Keratinocyte (primary cell): ENCODE measurements around the gene XKRX. TPM values are rescaled to one million over a fixed set of nuclear protein-coding genes. Genes with fewer than 3 reads are reported as not detected.
A peak's percentile ranks its signal among the peaks of the same experiment; 100 is the strongest.

Source experiments
- DNase-seq: peaks from one replicate; pipeline ENCODE4 v3.0.0-alpha.2; 2011; ENCODE audit warnings: low read depth, missing footprints, low spot score
- FAIRE-seq: peaks from 2 replicates; lab custom pipeline; 2011; peaks lifted over from hg19 to GRCh38; lab: Jason Lieb, UNC
- H2AFZ ChIP-seq: 2 replicates; pipeline ENCODE4 v1.6.0; 2012; ENCODE audit warnings: low read length, control low read depth, inconsistent platforms; ENCODE audit not compliant: control insufficient read depth
- H3K27ac ChIP-seq: 2 replicates; pipeline ENCODE4 v1.5.1; 2011; ENCODE audit warnings: low read length; ENCODE audit not compliant: control insufficient read depth, insufficient read depth
- H3K27me3 ChIP-seq: 3 replicates; pipeline ENCODE4 v1.6.0; 2011; ENCODE audit warnings: low read length; ENCODE audit not compliant: control insufficient read depth, insufficient read depth; ENCODE audit errors: extremely low read depth
- H3K36me3 ChIP-seq, 2 experiments: 2 replicates in 1 of 2; 3 replicates in 1 of 2; pipeline ENCODE4 v1.5.1; 2011; ENCODE audit warnings: low read length in 2 of 2, mild to moderate bottlenecking in 1 of 2; ENCODE audit not compliant: control insufficient read depth in 2 of 2, insufficient read depth in 2 of 2; ENCODE audit errors: extremely low read depth in 1 of 2
- H3K4me1 ChIP-seq: 3 replicates; pipeline ENCODE4 v1.5.1; 2011; ENCODE audit warnings: low read length; ENCODE audit not compliant: control insufficient read depth, insufficient read depth; ENCODE audit errors: extremely low read depth
- H3K4me2 ChIP-seq: 3 replicates; pipeline ENCODE4 v1.6.0; 2011; ENCODE audit warnings: low read depth, low read length; ENCODE audit not compliant: control insufficient read depth, insufficient read depth; ENCODE audit errors: extremely low read depth
- H3K4me3 ChIP-seq, 3 experiments: fragments of 200-600 bp in 1 of 3; sonication (generic) in 1 of 3; 2 replicates in 2 of 3; 3 replicates in 1 of 3; pipeline ENCODE4 v1.5.1; 2011 to 2016; ENCODE audit warnings: low read length in 3 of 3, mild to moderate bottlenecking in 3 of 3, control low read depth in 2 of 3, inconsistent platforms in 1 of 3, low read depth in 1 of 3, mixed read lengths in 1 of 3, mixed run types in 1 of 3, moderate library complexity in 1 of 3; ENCODE audit not compliant: control insufficient read depth in 2 of 3, insufficient read depth in 2 of 3; ENCODE audit errors: extremely low read depth in 1 of 3
- H3K79me2 ChIP-seq: 2 replicates; pipeline ENCODE4 v1.6.0; 2012; ENCODE audit warnings: low read length; ENCODE audit not compliant: control insufficient read depth, insufficient read depth
- H3K9ac ChIP-seq: 3 replicates; pipeline ENCODE4 v1.6.0; 2011; ENCODE audit warnings: low read length; ENCODE audit not compliant: control insufficient read depth, insufficient read depth; ENCODE audit errors: extremely low read depth
- H3K9me1 ChIP-seq: 3 replicates; pipeline ENCODE4 v1.6.0; 2011; ENCODE audit warnings: low read length; ENCODE audit not compliant: control insufficient read depth, insufficient read depth; ENCODE audit errors: extremely low read depth
- H3K9me3 ChIP-seq: 2 replicates; pipeline ENCODE4 v1.5.1; 2012; ENCODE audit warnings: low read depth, low read length; ENCODE audit not compliant: control insufficient read depth
- H4K20me1 ChIP-seq: 3 replicates; pipeline ENCODE4 v1.6.0; 2011; ENCODE audit warnings: low read length; ENCODE audit not compliant: control insufficient read depth, insufficient read depth; ENCODE audit errors: extremely low read depth
- EZH2 ChIP-seq: IDR thresholded peaks from one replicate; pipeline ENCODE4 v1.6.1; 2012; ENCODE audit warnings: inconsistent platforms, mild to moderate bottlenecking, low read length, moderate library complexity
- dilution Hi-C: fragments of 300-500 bp; cut with MboI; formaldehyde crosslinking; loops from one replicate; pipeline ENCODE4 v1.7.0; 2020; ENCODE audit warnings: low sequenced_read_pairs; ENCODE audit not compliant: extremely low pct_ligation_motif_present
- polyA plus RNA-seq, 5 experiments: library from polyadenylated mRNA; depleted of rRNA in 3 of 5; stranded (reverse) in 3 of 5; stranded (forward) in 1 of 5; unstranded in 1 of 5; fragments of >200 nt; gene quantifications; 1 replicate in 1 of 5; 2 replicates in 3 of 5; 3 replicates in 1 of 5; pipeline versions ENCODE4 v1.2.1 to v1.2.3, GENCODE V29; 2011 to 2012; ENCODE audit warnings: missing spikeins in 2 of 5, low read depth in 1 of 5, low replicate concordance in 1 of 5
- TF ChIP-seq, protein P1 (sequence below), 3 experiments: IDR thresholded peaks in 1 of 3; conservative IDR thresholded peaks in 1 of 3; optimal IDR thresholded peaks in 1 of 3; 2 replicates in 2 of 3; 3 replicates in 1 of 3; pipeline versions ENCODE3 to v1.5.1; 2011; ENCODE audit warnings: low read length in 3 of 3, mild to moderate bottlenecking in 3 of 3, moderate library complexity in 2 of 3, control low read depth in 1 of 3, inconsistent platforms in 1 of 3; ENCODE audit not compliant: insufficient read depth in 2 of 3; ENCODE audit errors: extremely low read depth in 1 of 3

XKRX gene
- polyA plus RNA-seq, 1 donor (not counting 4 experiments of a cell fraction or from before 2014, with no cell fraction given): 0.26 TPM

DNA sequence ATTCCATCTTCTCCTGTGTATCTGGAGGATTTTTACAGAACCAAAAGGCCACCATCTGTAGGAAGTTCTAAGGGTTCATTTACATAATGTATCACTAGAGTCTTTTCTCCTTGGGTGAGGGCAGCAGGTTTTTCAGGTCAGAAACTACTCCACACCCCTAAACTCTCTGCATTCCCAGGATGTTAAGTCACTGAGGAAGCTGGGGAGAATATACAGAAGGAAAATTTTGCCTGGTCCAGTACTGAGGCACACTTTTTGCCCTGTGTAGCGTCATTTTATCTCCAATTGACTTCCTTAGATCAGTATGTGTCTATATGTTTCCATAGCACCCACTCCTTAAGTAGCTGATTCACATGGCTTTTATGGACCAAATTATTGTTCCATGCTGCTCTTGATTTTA, 17.0 kb downstream of the XKRX start:
- no peaks in the 10 kb centered on the region for H4K20me1 ChIP-seq
- H2AFZ ChIP-seq: no peak overlapping the region
- no peak overlapping the region for H3K4me2 ChIP-seq
- dilution Hi-C loops: no loop called here
- H3K4me1 ChIP-seq: peaks cover 9% of the 10 kb centered on the region
- no peaks in the 10 kb centered on the region for H3K79me2 ChIP-seq
- H3K4me3 ChIP-seq: no peak overlapping the region
- TF ChIP-seq, protein P1, sequence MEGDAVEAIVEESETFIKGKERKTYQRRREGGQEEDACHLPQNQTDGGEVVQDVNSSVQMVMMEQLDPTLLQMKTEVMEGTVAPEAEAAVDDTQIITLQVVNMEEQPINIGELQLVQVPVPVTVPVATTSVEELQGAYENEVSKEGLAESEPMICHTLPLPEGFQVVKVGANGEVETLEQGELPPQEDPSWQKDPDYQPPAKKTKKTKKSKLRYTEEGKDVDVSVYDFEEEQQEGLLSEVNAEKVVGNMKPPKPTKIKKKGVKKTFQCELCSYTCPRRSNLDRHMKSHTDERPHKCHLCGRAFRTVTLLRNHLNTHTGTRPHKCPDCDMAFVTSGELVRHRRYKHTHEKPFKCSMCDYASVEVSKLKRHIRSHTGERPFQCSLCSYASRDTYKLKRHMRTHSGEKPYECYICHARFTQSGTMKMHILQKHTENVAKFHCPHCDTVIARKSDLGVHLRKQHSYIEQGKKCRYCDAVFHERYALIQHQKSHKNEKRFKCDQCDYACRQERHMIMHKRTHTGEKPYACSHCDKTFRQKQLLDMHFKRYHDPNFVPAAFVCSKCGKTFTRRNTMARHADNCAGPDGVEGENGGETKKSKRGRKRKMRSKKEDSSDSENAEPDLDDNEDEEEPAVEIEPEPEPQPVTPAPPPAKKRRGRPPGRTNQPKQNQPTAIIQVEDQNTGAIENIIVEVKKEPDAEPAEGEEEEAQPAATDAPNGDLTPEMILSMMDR (optimal IDR thresholded peaks at IDR 0.05 in 1 of 3, IDR thresholded peaks at IDR 0.05 in 1 of 3, conservative IDR thresholded peaks at IDR 0.05 in 1 of 3; ENCODE audit: extremely low read depth in 1 of 3, insufficient read depth in 2 of 3, low read length in 3 of 3): no peak
- TF ChIP-seq EZH2: no peak
- H3K9me1 ChIP-seq: no peaks in the 10 kb centered on the region
- DNase-seq (no peak), FAIRE-seq (peak; percentile 17)
- H3K9me3 ChIP-seq: no peaks in the 10 kb centered on the region
- H3K27ac ChIP-seq: no peak overlapping the region
- no peak overlapping the region for H3K9ac ChIP-seq
- no peaks in the 10 kb centered on the region for H3K36me3 ChIP-seq
- H3K27me3 ChIP-seq: no peaks in the 10 kb centered on the region

DNA sequence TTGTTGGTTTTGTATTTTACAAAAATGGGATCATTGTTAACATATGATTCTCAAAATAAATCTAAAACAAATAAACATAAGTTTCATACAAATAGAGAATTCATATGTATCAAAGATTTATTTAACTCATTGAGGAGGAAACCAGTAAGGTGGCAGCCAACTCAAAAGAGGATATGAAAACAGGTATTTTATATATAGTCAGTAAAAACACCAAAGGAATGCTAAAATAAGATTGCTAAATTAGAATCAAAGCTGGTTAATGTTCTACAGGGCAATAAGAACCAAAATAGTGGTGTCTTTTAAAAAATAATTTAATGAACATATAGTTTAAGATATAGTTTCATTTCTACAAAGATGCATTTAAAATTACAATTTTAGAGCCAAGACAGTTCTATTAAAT, 23.1 kb downstream of the XKRX start:
- H3K27ac ChIP-seq: no peak overlapping the region
- no peaks in the 10 kb centered on the region for H4K20me1 ChIP-seq
- no peak for TF ChIP-seq EZH2
- no peaks in the 10 kb centered on the region for H3K79me2 ChIP-seq
- DNase-seq (no peak), FAIRE-seq (no peak)
- dilution Hi-C loops: no loop called here
- H3K9me3 ChIP-seq: no peaks in the 10 kb centered on the region
- no peak overlapping the region for H2AFZ ChIP-seq
- no peaks in the 10 kb centered on the region for H3K4me1 ChIP-seq
- no peak overlapping the region for H3K4me3 ChIP-seq
- no peak overlapping the region for H3K9ac ChIP-seq
- H3K36me3 ChIP-seq: no peaks in the 10 kb centered on the region
- H3K4me2 ChIP-seq: no peak overlapping the region
- H3K27me3 ChIP-seq: no peaks in the 10 kb centered on the region
- no peaks in the 10 kb centered on the region for H3K9me1 ChIP-seq

DNA sequence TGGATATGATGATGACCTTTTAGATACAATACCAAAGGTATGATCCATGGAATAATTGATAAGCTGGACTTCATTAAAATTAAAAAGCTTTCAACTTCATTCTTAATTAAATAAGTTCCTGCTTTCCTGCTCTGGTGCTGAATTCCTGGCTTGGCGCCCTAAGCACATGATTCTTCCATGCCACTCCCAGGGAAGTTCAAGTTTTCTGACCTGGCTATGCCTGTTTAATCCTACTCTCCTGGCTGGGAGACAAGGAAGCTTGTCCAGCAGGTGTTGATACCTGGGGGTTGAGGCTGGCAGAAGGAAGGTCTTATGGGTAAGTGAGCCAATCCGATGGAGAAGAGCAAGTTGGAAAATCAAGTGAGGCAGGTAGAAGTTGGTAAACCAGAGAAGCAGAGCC, 24.3 kb downstream of the XKRX start:
- TF ChIP-seq, protein P1 (optimal IDR thresholded peaks at IDR 0.05 in 1 of 3, IDR thresholded peaks at IDR 0.05 in 1 of 3, conservative IDR thresholded peaks at IDR 0.05 in 1 of 3; ENCODE audit: extremely low read depth in 1 of 3, insufficient read depth in 2 of 3, low read length in 3 of 3): no peak
- no peak for TF ChIP-seq EZH2
- Histone ChIP-seq H3K9me3 (no peaks in the 10 kb centered on the region), H3K27me3 (no peaks in the 10 kb centered on the region), H3K27ac (no peak overlapping the region), H3K9ac (no peak overlapping the region), H3K79me2 (no peaks in the 10 kb centered on the region), H2AFZ (no peak overlapping the region), H4K20me1 (no peaks in the 10 kb centered on the region), H3K36me3 (no peaks in the 10 kb centered on the region), H3K4me3 (no peak overlapping the region), H3K9me1 (no peaks in the 10 kb centered on the region), H3K4me1 (no peaks in the 10 kb centered on the region), H3K4me2 (no peak overlapping the region)
- DNase-seq (no peak), FAIRE-seq (no peak)
- dilution Hi-C loops: no loop called here
